Effector memory CD8-positive, alpha-beta T cell (primary cell): ENCODE data around the gene GRN.

Experiments used
- ATAC-seq: fragments of 150-1000 bp; cut with Tn5 transposase; replicated peaks from 2 replicates; pipeline ENCODE4 v1.10.0; 2021; ENCODE audit warnings: mild to moderate bottlenecking, moderate library complexity
- DNase-seq, 3 experiments: peaks; one replicate each; pipeline ENCODE4 v3.0.0; 2021
- H3K27ac Mint-ChIP-seq, 2 donors: one replicate each; pipeline ENCODE4 v1.8.0; 2022; ENCODE audit warnings: mild to moderate bottlenecking in 2 of 2, mixed read lengths in 2 of 2, moderate library complexity in 2 of 2
- H3K27me3 Mint-ChIP-seq, 2 donors: one replicate each; pipeline ENCODE4 v1.8.0; 2022; ENCODE audit warnings: mixed read lengths in 2 of 2
- H3K36me3 Mint-ChIP-seq: one replicate; pipeline ENCODE4 v1.8.0; 2022; ENCODE audit warnings: mild to moderate bottlenecking, moderate library complexity, mixed read lengths; ENCODE audit not compliant: insufficient read depth
- H3K4me1 Mint-ChIP-seq, 2 donors: one replicate each; pipeline ENCODE4 v1.8.0; 2022; ENCODE audit warnings: low read depth in 2 of 2, mixed read lengths in 2 of 2
- H3K4me3 Mint-ChIP-seq, 2 donors: one replicate each; pipeline ENCODE4 v1.8.0; 2022; ENCODE audit warnings: mild to moderate bottlenecking in 2 of 2, mixed read lengths in 2 of 2, moderate library complexity in 2 of 2
- H3K9me3 Mint-ChIP-seq, 2 donors: one replicate each; pipeline ENCODE4 v1.8.0; 2022; ENCODE audit warnings: mixed read lengths in 2 of 2

The GRN gene

DNA sequence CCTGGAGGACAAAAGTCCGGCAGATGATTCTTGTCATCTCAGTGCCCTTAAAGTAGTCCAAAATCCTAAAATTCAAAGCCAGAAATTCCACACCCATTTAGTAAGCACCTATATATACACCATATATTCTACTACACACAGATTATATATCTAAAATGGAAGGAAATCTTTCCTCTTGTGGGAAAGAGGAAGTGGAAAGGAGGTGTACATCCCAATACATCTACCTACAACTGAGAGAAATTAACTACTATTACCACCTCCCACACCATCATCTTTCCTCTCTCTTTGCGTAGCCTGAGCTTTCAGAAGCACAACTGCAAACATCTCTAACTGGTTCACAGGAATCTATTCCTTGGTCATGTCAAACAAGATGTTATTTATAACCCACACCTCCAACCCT, 49.7 kb downstream of the GRN start:
- Mint-ChIP-seq H3K27me3 (no peaks in the 10 kb centered on the region), H3K4me3 (no peak overlapping the region), H3K9me3 (no peaks in the 10 kb centered on the region), H3K36me3 (peaks cover 13% of the 10 kb centered on the region), H3K27ac (peak overlapping the region in 1 of 2 donors; percentile 24), H3K4me1 (peaks cover 4 to 12% of the 10 kb centered on the region in 2 donors)
- ATAC-seq, result no peak
- no peak for DNase-seq

DNA sequence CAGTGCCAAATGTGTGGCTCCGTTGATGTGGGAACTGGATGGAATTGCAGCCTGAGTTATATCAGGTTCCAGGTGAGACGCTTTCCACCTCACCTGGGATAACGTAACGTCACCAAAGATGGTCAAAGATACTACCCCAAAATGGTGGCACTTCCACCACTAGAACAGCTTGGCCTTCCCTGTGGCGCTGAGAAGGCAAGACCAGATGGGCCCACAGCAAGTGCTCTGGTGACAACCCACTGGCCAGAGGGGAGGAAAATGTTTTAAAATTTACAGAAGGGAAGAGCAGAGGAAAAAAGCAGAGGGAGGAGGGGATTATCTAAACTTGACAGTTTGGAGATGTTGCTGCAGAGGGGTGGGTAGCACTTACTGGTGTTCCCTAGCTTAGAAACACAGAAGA, 51.8 kb downstream of the GRN start:
- Mint-ChIP-seq H3K36me3 (peaks cover 25% of the 10 kb centered on the region), H3K27ac (peak overlapping the region in 1 of 2 donors; percentile 77), H3K27me3 (no peaks in the 10 kb centered on the region), H3K9me3 (no peaks in the 10 kb centered on the region), H3K4me3 (no peak overlapping the region), H3K4me1 (peaks cover 3 to 4% of the 10 kb centered on the region in 2 donors)
- ATAC-seq (no peak), DNase-seq (no peak)

DNA sequence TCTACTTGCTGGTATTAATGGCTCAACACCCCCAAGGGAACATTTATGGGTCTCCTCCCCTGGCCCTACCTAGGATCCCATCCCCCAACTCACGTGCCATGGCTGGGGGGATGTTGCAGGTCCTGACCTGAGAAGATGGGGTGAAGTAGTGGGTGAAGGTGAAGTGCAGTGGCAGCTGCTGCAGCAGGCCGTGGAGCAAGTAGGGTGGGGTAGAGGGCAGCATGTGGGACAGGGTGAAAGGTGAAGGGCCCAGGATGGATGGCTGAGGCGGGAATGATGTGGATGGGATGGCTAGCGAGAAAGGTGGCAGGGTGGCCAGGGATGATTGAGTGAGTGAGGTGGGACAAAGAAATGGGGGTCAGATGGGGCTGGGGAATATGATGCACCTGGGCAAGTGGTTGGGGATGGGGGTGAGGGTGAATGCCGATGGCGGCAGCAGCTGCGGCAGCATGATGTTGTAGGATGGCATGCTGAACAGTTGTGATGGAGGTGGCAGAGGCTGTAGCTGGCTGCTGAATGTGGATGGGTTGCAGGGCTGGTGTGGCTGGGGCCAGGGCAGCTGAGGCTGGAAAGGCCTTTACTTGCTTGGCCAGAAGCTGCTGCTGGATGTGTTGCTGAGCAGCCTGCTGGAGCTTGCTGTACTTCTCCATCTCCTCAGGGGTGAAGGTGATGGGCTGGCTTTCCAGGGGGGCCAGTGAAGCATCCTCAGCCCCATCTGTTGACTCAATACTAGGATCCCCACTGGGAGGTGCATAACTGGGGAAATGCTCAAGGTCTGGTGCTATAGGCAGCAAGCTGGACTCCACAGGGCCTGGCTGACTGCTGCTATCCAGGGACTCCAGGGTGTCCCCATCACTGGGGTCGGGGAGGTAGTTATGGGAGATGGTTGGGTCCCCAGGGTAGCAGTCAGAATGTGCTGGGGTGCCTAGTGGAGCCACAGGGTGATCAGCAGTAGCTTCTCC, 52.7 kb downstream of the GRN start:
- Mint-ChIP-seq H3K36me3 (peaks cover 33% of the 10 kb centered on the region), H3K27me3 (no peaks in the 10 kb centered on the region), H3K4me3 (no peak overlapping the region), H3K4me1 (peaks cover 3 to 4% of the 10 kb centered on the region in 2 donors), H3K27ac (peak overlapping the region; percentile 27 to 52), H3K9me3 (no peaks in the 10 kb centered on the region)
- DNase-seq (no peak), ATAC-seq (no peak)

DNA sequence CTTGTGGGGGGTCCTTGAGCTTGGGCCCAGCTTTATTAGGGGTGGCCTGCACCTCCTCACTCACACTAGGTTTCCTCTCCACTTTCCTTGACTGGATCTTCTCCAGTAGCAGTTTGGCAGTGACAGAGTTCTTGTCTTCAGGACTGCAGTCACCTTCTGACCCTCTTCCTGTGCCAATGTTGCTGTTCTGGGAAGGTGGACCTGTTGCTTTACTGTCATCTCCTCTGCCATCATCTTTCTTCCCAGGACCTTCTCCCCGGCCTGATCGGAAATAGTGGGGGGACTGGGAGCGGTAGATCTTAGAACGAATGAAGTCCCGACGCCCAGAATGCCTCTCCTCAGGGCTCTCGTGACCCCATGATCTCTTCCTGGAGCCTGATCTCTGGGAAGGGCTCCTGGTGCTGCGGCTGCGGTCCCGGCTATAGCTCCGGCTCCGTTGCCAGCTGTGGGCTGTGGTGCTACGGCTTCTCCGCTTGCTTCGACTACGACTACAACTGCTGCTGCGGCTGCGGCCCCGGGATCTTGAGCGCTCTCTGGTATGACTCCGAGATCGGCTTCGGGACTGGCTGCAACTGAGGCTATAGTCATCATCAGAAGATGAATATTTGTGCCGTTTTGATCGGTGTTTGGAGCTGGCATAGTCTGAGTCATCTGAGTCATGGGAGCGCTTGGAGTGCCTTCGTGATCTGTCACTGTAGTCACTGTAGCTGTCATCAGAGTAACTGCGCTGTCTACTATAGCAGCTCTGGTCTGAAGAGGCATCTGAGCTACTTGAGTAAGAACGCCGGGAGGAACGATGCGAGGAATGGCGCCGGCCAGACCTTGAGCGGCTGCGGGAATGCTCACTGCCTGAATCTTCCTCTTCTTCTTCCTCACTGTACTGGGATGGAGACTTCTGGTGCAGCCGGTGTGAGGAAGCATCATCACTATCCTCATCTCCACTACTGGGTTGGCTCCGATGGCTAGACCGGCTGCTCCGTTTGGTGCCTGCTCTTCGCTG, 53.9 kb downstream of the GRN start:
- Mint-ChIP-seq H3K4me3 (no peak overlapping the region), H3K9me3 (no peaks in the 10 kb centered on the region), H3K4me1 (peaks cover 3 to 4% of the 10 kb centered on the region in 2 donors), H3K27ac (peak overlapping the region; percentile 51 to 68), H3K36me3 (peaks cover 39% of the 10 kb centered on the region), H3K27me3 (no peaks in the 10 kb centered on the region)
- DNase-seq (no peak), ATAC-seq (no peak)

DNA sequence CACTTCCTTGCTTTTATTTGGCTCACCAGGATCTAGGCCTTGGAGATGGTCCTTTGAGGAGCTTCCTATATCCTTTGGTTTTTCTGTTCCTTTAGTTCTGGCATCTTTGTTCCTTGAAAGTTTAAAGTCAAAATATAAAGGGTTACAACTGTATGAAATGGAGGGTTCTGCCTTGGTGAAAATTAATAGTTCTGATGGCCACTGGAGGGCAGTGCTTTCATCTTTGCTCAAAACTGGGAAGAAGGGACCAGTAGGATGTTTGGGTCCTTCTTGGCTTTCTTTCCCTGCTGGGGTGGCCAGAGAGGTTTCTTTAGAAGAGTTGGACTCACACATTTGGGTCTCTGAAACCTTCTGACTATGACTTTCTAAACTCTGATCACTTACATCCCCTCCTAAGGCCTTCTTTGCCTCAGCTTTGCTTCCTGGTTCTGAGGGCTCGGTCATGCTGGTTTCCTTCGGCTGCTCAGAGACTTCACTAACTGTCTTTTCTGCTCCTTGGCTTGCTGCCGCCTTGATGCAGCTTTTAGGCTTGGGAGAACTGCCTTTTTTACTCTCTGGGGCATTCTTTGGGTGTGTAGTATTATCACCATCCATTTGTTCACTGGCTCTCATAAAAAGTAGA, 55.2 kb downstream of the GRN start:
- Mint-ChIP-seq H3K27ac (peak overlapping the region in 1 of 2 donors; percentile 32), H3K36me3 (peaks cover 52% of the 10 kb centered on the region), H3K4me1 (peaks cover 3 to 4% of the 10 kb centered on the region in 2 donors), H3K27me3 (no peaks in the 10 kb centered on the region), H3K4me3 (no peak overlapping the region), H3K9me3 (no peaks in the 10 kb centered on the region)
- no peak for DNase-seq
- no peak for ATAC-seq
